GM12801 (cell line): ENCODE measurements around the gene MSH6.

Experiments used
- CTCF ChIP-seq: IDR thresholded peaks from one replicate; pipeline ENCODE4 v1.5.1; 2011; ENCODE audit warnings: control low read depth; ENCODE audit not compliant: insufficient read length; ENCODE audit errors: extremely low read depth

Gene MSH6

DNA sequence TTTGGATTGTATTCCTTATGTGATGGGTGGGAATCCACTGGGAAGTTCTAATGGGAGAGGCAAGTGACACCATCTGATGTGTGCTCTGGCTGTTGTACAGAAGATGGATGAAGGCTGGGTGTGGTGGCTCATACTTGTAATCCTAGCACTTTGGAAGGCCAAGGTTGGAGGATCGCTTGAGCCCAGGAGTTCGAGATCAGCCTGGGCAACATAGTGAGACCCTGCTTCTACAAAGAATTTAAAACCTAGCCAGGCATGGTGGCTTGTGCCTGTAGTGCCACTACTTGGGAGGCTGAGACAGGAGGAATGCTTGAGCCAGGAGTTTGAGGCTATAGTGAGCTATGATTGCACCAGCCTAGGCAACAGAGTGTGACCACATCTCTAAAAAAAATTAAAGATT, 10.6 kb upstream of the MSH6 start:
- TF ChIP-seq CTCF, result no peak

DNA sequence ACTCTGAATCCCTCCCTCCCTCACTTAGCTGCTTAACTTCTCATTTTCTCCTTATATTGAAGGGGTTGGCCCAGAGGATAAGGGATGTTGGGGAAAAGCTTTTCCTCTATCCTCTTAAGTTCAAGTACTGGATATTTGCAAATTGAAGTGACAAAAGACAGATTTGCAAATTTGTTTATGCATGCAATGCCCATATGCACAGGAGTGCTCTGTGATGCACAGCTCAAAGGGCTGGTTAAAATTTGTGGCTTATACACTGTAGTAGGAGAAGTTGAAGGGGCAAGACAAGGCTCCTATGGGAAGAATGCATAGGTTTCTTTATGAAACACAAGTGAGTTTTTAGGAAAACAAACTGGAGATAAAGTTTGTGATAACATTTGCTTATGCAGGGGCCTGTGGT, 8.4 kb upstream of the MSH6 start:
- no peak for TF ChIP-seq CTCF

DNA sequence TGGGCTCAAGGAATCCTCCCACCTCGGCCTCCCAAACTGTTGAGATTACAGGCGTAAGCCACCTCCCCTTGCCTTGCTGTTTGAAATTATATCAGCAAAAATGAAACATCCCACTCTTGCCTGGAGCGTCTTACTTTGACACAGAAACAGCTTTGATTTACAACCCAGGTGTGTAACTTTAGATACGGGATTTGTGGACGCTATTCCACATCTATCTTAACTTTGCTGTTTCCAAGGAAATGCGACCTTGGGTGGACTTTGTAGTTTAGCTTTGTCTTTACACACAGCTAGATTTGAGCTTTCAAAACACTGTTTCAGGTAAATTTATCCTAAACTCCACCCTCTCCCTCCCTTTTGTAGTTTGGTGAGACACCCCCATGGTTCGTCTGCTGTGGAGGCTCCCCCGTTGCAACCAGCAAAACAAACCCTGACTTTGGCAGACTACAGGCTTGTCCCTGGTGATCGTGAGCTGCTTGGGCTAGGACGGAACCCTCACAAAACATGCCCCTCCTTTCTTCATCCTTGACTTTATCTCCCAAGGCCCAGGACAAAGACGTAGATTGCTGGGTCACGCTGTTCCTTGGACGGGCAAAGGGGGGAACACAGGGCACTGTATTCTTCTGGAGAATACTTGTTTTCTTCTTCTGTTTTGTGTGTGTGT, 5.5 kb upstream of the MSH6 start:
- no peak for TF ChIP-seq CTCF

DNA sequence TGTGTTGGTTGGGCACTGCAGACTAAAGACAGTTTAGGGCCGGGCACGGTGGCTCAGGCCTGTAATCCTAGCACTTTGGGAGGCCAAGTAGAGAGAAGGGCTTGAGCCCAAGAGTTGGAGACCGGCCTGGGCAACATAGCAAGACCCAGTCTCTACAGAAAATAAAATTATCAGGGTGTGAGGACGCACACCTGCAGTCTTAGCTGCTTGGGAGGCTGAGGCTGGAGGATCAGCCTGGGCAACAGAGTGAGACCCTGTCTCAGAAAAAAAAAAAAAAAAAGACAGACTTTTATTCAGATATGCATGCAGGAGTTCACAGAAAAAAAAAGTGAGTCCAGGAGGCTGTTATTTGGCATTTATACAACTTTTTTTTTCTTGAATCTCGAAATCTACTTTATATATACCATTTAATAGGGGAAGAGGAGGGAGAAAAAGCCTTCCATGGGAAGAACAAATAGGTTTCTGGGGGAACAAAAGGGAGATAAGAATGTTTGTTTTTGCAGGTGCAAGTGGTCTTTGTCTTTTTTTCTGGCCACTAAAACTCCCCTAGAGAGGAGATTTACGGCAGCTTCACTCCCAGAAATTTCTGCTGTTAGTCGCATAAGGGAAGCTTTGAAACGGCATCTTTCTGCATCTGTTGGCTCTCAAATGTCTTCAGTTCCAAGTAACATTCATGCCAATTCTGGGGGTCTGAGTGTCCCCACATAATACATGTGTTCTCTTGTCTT, 4.1 kb upstream of the MSH6 start:
- TF ChIP-seq CTCF, result no peak

DNA sequence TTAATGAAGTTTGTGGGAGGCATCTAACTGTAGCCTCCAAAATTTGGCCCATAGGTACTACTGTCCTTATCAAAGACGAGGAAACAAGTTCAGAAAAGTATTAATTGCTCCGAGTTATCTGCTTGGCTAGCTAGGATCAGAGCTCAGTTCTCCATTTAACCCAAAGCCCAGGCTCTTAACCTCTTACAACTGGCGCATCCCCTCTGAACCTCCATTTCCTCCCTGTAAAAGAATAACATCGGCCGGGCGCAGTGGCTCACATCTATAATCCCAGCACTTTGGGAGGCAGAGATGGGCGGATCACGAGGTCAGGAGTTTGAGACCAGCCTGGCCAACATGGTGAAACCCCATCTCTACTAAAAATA, 3.5 kb upstream of the MSH6 start:
- no peak for TF ChIP-seq CTCF

DNA sequence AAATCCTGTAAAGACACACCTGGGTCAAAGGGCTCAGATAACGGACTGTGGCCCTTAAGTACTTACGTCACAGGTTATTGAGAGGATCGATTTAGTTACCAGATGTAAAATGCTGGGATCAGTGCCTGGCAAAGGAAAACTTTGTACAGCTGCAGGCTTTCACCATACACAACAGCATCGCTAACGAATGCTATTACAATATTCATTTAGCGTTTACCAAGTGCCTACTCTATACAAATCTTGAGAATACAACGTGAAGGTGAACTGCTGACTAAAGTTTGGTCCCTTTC, 619 bp upstream of the MSH6 start:
- no peak for TF ChIP-seq CTCF

DNA sequence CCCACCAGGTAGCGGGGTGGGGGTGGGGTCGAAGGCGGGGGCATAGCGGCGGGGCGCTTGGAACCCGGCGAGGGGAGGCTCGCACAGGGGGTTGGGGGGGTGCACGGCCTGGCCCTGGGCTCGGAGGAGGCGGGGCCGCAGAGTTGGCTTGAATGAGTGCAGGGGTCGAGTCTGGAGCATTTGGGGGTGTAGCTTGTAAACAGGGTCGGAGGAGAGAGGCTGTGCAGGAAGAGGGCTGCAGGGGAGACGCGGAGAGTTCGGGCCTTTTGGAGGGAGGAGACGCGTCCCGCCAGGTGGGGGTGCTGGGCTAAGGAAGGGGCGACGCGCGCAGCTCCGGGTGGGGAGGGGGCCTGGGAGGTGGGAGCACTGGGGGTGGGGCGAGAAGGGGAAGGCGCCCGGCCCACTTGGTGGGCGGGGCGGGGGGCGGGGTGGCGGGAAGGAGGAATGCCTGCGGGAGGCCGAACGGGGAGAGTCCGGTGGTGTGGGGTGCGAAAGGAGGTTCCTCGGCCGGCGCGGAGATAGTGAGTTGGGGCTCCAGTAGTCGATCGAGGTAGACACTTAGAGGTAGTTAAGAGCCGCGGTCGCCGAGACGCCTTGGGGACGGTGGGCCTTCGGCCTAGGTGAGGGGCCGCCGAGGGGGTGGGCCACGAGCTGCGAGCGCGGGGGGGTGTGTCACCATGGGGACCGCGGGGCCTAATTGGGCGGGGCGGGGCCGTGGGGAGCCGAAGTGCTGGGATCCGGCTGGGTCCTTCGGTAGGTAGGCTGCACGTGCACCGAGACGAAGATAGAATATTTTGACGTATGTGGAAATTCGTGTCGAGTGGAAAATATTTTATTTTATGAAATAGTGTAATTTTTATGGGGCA, 774 bp downstream of the MSH6 start:
- TF ChIP-seq CTCF, result no peak
